ENCODE measurements around the gene HIPK2.

DNA sequence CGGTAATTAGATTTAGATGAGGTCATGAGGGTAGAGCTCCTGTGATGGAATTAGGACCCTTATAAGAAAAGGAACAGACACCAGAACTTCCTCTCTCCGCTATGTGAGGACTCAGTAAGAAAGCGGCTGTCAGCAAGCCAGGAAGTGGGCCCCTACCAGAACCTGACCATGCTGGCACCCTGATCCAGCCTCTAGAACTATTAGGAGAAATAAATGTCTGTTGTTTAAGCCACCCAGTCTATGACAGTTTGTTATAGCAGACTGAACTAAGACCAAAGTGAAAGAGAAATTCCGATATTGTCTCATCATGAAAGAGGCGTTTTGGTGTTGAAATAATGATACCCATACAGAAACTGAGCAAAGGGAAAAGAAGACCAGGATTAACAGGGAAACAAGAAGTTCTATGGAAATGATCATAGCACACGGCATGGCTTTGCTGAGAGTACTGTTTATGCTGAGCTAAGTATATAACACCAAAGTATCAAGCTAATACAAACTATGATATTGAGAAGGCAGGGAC lies 245.1 kb downstream of the HIPK2 start:
- TF ChIP-seq POLR2AphosphoS5 (IDR thresholded peaks at IDR 0.05; ENCODE audit: borderline replicate concordance, low read depth, low read length) (no peak), EZH2 (IDR thresholded peaks at IDR 0.05) (no peak), FOXP2 (optimal IDR thresholded peaks at IDR 0.05; ENCODE audit: control extremely low read depth, extremely low read length, insufficient read depth) (no peak)
